GM12865 (cell line): ENCODE data around the gene TRAF2.

Experiments used
- DNase-seq: peaks from one replicate; pipeline ENCODE4 v3.0.0; 2010; ENCODE audit warnings: low read depth
- H3K4me3 ChIP-seq: 2 replicates; pipeline ENCODE4 v1.5.1; 2011; ENCODE audit warnings: mild to moderate bottlenecking, low read depth, low read length, control low read depth
- TF ChIP-seq, protein P1 (sequence below): IDR thresholded peaks from 2 replicates; pipeline ENCODE4 v1.5.1; 2011; ENCODE audit warnings: low read length, control low read depth, low read depth, inconsistent platforms; ENCODE audit not compliant: insufficient read depth; ENCODE audit errors: missing control alignments

Gene TRAF2

DNA sequence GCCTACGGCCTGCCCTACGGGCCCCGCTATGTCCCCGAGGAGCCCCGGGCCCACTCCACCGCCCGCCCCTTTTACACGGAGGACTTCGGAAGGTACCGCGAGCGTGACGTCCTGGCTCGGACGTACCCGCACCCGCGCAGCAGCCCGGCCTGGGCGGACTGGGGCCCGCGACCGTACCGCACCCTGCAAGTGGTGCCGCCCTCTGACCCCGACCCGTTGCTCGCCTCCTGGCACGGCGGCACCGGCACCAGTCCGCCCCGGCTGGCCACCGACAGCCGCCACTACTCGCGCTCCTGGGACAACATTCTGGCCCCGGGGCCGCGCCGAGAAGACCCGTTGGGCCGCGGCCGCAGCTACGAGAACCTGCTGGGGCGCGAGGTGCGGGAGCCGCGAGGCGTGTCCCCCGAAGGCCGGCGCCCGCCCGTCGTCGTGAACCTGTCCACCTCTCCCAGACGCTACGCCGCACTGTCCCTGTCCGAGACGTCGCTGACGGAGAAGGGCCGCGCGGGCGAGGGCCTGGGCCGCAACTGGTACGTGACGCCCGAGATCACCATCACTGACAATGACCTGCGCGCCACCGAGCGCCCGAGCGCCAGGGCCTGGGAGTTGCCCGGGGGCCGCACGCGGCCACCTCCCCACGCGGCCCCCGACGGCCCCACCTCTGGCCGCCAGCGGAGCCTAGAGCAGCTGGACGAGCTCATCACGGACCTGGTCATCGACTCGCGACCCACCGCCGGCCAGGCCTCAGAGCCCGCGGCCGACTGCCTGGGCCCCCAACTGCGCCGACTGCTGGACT, 40.7 kb upstream of the TRAF2 start:
- no peak overlapping the region for H3K4me3 ChIP-seq
- DNase-seq, result no peak
- TF ChIP-seq, protein P1, sequence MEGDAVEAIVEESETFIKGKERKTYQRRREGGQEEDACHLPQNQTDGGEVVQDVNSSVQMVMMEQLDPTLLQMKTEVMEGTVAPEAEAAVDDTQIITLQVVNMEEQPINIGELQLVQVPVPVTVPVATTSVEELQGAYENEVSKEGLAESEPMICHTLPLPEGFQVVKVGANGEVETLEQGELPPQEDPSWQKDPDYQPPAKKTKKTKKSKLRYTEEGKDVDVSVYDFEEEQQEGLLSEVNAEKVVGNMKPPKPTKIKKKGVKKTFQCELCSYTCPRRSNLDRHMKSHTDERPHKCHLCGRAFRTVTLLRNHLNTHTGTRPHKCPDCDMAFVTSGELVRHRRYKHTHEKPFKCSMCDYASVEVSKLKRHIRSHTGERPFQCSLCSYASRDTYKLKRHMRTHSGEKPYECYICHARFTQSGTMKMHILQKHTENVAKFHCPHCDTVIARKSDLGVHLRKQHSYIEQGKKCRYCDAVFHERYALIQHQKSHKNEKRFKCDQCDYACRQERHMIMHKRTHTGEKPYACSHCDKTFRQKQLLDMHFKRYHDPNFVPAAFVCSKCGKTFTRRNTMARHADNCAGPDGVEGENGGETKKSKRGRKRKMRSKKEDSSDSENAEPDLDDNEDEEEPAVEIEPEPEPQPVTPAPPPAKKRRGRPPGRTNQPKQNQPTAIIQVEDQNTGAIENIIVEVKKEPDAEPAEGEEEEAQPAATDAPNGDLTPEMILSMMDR, result no peak

DNA sequence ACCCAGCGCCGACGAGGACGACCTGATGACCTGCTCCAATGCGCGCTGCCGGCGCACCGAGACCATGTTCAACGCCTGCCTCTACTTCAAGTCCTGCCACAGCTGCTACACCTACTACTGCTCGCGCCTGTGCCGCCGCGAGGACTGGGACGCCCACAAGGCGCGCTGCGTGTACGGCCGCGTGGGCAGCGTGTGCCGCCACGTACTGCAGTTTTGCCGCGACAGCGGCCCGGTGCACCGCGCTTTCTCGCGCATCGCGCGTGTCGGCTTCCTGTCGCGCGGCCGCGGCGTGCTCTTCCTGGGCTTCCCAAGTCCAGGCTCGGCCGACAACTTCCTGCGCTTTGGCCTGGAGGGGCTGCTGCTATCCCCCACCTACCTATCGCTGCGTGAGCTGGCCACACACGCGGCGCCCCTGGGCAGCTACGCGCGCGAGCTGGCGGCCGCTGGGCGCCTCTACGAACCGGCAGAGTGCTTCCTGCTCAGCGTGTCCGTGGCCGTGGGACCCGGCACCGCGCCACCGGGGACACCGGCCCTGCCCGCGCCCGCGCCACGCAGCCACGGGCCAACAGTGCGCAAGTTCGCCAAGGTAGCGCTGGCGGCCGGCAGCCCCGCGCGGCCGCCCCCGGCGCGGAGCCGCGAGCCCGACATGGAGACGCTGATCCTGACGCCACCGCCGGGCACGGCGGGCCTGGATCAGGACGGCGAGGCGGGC, 39.8 kb upstream of the TRAF2 start:
- TF ChIP-seq, protein P1, result no peak
- no peak overlapping the region for H3K4me3 ChIP-seq
- DNase-seq, result no peak

DNA sequence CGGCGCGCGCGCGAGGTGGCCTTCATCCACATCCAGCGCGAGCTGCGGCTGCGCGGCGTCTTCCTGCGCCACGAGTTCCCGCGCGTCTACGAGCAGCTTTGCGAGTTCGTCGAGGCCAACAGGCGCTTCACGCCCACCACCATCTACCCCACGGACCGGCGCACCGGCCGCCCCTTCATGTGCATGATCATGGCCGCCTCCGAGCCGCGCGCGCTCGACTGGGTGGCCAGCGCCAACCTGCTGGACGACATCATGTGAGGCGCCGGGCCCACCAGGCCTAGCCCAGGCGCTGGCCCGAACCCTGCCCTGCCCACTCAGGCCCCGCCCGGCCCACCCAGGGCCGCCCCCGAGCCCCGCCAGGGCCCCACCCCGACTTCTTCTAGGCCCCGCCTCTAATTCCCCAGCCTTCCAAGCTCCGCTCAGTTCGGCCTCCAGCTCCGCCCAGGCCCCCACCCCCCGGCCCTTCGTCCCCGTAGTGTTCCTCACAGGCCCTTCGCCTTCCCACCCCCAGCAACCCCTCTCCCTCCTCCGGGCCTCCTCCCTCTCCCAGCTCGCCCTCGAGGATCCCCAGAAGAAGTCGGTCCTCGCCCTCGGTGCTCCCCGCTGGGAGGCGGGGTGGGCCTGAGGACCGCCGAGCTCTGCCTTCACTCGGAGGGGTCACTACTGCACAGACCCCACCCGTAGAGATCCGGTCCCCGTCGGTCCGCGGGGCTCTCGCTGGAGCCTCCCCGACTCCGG, 39.1 kb upstream of the TRAF2 start:
- DNase-seq, result peak; percentile 30
- TF ChIP-seq, protein P1, result no peak
- H3K4me3 ChIP-seq, result peak overlapping the region; percentile 70

DNA sequence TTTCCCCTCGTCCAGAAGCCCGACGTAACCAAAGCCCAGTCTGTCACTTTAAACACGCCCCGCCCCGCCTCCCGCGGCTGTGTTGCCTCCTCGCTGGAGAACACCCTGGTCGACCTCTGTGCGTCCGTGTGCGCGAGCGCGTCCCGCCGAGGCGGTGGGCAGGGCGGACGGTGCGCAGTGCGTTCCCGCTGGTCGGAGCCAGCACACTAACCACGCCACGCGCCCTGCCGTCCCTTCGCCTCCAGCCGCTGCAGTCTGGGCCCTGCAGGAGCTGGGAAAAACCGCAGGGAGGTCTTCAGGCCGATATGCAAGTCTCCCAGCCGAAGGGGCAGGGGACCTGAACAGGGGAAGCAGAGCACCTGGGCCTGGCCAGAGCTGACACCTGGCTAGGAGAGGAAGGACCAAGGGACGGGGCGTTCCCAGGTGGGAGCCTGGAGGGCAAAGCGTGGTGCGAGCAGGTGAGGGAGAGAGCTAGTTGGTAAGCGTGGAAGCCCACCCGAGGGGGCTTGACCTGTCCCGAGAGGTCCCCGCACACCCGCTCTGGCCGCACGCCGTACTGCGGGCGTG, 38.4 kb upstream of the TRAF2 start:
- TF ChIP-seq, protein P1, result no peak
- H3K4me3 ChIP-seq, result peak overlapping the region; percentile 70
- DNase-seq, result peak; percentile 91

DNA sequence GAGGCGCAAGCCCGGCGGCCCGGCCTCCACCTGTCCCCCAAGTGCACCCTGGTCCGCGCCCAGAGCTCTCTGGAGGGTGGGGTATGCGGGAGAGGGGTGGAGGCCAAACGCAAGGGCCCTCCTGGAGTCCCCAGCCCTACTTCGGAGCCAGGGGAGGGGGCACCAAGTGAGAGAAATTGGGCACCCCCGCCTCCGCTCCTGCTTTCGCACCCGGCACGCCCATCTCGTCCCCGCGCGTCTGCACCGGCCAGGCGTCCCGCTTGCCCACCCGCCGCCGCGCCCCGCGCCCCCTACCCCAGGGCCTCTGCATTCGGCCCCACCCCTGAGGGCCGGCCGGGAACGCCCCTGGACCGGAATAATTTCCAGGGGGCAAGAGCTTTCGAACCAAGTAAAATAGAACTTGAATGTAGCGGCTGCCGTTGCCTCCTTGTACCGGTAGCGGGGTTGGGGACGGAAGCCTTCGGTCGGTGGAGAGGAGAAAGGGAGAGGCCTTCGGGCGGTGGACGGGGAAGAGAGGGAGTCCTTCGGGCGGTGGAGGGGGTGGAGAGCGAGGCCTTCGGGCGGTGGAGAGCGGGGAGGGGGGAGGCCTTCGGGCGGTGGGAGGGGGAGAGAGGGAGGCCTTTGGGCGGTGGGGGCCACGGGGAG, 37.8 kb upstream of the TRAF2 start:
- TF ChIP-seq, protein P1, result no peak
- DNase-seq, result peak; percentile 61
- H3K4me3 ChIP-seq, result peak overlapping the region; percentile 70
